ENCODE results near the gene SCYGR8.

DNA sequence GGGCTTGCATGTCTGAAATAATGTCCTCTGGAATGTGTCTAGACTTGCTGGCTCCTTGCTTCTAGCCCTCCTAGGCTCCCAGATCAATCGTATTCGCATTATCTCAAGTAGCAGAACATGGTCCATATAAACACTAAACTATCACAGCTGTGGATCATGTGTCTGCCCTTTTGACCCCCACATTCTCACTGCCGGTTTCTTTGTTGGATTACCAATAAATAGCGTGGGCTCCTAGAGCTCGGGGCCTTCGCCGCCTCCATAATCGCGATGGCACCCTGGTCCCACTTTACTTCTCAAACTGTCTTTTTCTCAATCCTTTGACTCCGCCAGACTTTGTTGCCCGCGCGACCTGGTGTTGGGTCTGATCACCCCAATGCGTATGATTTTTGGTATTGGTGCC lies 6.3 kb upstream of the SCYGR8 start:
- TF ChIP-seq, protein P1, sequence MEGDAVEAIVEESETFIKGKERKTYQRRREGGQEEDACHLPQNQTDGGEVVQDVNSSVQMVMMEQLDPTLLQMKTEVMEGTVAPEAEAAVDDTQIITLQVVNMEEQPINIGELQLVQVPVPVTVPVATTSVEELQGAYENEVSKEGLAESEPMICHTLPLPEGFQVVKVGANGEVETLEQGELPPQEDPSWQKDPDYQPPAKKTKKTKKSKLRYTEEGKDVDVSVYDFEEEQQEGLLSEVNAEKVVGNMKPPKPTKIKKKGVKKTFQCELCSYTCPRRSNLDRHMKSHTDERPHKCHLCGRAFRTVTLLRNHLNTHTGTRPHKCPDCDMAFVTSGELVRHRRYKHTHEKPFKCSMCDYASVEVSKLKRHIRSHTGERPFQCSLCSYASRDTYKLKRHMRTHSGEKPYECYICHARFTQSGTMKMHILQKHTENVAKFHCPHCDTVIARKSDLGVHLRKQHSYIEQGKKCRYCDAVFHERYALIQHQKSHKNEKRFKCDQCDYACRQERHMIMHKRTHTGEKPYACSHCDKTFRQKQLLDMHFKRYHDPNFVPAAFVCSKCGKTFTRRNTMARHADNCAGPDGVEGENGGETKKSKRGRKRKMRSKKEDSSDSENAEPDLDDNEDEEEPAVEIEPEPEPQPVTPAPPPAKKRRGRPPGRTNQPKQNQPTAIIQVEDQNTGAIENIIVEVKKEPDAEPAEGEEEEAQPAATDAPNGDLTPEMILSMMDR (IDR thresholded peaks at IDR 0.05): no peak
- TF ChIP-seq POLR2A (IDR thresholded peaks at IDR 0.05) (no peak), POLR2AphosphoS5 (IDR thresholded peaks at IDR 0.05) (no peak)
